CD4-positive, alpha-beta T cell treated with Interleukin-21 for 1 hour (primary cell): ENCODE data around the gene MYBL2.
"Not testable (repeated sequence)": the region's sequence is repeated elsewhere in the genome, so short reads cannot be mapped to it uniquely, and the experiment has no call there.

ENCODE experiments used
- DNase-seq: peaks from one replicate; pipeline ENCODE4 v3.0.0-alpha.2; 2020

Gene MYBL2

GRCh38 chr20:43666376-43667328, at the start of gene MYBL2:
TSS of gene MYBL2 (plus strand) at chr20:43667114. CDS start at chr20:43667284, 170 bp downstream.
- peak; percentile 73 for DNase-seq

- DNase-seq = no peak
Observed at GRCh38 chr20:43631598-43631997, 35.3 kb upstream of the MYBL2 start.

DNA sequence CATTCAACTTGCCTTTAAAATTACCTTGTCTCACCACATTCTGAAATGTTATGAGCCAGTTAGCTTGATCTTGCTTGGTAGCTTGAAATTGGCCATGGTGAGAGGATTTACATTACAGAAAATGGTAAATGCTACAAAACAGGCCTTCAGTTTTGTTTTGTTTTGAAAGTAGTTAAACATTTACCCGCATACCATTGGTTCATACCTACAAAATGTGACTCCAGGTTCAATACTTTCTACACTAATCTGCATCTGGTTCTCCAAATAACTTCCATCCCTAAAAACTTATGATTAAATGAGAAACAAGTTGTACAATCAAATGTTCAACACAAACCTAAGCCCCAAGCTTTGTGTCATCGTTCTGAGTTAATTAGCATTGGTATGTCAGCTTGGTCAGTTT, 30.5 kb upstream of the MYBL2 start:
- no peak for DNase-seq

DNA sequence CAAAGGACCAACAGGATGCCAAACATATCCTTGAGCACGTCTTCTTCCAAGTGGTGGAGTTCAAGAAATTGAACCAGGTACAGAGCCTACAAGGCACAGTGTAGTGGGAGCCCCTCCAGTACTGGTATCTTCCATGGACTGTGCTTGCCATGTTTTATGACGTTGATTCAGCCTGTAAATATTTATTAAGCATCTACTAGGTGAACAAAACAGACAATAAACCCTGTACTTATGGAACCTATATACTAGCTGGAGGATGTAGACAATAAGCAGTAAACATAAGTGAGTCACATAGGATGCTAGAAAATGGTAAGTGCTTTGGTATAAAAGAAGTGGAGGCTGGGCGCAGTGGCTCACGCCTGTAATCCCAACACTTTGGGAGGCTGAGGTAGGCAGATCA, 24.4 kb upstream of the MYBL2 start:
- no peak for DNase-seq

DNA sequence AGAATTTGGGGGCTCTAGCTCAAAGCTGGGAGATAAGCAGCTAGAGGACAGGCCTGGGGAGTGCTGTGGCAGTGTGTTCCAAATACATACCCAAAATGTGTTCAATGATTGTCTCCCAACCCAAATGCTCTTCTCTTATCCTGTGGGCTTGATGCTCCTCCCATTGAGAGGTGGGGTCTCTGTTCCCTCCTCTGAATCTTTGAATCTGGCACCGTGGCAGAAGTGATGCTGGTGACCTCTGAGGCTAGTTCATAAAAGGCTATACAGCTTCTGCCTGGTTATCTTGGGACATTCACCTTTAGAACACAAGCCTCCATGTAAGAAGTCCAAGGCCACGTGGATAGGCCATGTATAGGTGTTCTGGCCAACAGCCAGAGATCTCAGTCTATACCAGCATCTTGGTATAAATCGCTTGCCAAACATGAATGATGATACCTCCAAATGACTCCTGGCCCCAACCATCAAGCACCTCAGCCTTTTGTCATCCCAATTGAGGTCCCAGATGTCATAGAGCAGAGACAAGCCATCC, 15.9 kb upstream of the MYBL2 start:
- no peak for DNase-seq

GRCh38 chr20:43651650-43652184, 15.2 kb upstream of the MYBL2 start:
- not testable (repeated sequence) for DNase-seq

DNA sequence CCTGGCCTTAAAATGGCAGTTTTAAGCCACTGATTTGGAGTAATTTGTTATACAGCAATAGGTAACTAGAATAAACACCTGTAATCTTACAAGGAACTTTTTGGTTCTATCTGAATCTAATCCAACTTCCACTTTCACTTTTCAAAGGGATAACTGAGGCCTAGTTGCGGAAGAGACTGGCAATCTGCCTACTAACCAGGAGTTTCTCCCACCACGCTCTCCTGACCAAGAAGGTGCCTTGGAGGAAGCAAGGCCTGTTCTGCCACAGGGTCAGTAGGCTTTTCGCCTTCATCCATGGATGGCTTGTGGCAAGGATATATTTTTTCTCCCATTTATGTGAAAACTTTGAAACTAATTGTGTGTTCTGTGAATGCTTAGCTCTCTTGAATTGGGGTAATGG, 12.9 kb upstream of the MYBL2 start:
- no peak for DNase-seq

DNA sequence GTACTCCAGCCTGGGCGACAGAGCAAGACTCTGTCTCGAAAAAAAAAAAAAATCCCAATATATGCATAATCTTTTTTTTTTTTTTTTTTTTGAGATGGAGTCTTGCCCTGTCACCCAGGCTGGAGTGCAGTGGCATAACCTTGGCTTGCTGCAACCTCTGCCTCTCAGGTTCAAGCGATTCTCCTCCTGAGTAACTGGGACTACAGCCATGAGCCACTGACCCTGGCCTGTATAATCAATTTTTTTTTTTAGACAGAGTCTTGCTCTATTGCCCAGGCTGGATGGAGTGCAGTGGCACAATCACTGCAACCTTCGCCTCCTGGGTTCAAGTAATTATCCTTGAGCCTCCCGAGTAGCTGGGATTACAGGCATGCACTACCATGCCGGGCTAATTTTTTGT, 11.7 kb upstream of the MYBL2 start:
- DNase-seq = not testable (repeated sequence)

- no peak for DNase-seq
Observed at GRCh38 chr20:43655937-43656336, 11.0 kb upstream of the MYBL2 start.

DNA sequence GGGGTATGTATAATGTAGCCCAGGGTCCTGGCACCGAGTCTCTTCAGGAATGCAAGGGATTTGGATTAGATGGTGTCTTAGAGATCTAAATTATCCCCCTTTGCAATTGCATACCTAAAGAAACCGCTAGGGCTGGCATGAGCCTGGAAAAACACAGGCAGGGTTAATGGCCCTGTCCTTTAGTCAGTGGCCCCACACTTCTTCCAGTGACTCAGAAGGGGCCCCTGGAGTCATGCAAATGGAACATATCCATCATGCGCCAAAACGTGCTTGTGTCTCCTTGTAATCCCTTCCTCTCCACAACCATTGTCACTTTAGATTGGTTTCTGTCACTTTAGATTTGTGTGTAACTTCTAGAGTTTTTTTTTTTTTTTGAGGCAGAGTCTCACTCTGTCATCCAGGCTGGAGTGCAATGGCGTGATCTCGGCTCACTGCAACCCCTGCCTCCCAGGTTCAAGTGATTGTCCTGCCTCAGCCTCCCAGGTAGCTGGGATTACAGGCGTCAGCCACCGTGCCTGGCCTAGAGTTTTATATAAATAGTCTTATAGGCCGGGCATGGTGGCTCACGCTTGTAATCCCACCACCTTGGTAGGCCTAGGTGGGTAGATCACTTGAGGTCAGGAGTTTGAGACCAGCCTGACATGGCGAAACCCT, 8.7 kb upstream of the MYBL2 start:
- no peak for DNase-seq

DNA sequence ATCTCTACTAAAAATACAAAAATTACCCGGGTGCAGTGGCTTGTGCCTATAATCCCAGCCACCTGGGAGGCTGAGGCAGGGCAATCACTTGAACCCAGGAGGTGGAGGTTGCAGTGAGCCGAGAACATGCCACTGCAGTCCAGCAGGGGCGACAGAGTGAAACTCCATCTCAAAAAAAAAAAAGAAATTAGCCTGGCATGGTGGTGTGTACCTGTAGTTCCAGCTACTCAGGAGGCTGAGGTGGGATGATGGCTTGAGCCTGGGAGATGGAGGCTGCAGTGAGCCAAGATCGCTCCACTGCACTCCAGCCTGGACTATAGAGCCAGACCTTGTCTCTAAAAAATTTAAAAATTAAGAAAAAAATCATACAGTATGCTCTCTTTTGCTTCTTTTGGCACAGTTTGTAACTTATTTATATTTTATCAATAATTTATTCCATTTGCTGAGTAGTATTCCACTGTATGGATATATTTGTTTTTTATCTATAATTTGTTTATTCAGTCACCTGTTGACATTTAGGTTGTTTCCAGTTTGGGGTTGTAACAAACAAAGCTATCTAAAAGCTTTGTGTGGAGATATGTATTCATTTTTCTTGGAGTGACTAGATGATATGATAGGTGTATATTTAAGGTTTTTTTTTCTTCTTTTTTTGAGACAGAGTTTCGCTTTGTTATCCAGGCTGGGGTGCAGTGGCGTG, 8.0 kb upstream of the MYBL2 start:
- DNase-seq = no peak

DNA sequence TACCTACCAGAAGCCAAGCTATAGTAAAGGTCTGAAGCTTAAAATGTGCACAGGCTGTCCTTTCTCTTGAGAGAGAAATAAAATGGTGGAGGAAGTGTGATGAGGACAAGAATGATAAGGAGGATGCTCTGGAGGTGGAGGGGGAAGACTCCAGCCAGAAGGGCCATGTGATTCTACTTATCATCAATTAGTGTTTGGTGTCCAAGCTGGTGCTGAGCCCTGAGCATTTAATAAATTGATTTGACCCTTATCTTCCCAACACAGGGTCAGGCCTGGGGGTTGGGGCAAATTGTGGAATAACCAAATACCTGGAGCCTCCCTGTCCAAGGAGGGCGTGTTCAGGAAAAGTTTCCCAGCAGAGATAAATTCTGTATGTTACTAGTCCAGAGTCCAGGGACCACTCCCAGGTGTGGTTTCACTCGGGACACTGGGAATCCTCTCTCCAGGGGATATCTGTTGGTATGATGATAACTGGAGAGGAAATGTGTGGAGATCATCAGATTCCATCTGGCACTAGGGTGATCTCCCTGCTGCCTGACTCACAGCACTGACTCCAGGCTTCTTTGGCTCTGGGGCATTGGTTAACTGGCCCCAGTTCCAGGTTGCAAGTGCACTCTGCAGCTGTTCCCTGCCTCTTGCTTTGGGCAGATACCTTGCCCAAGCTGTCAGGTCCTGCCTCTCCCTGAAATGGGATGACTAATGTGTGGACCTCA, 3.8 kb upstream of the MYBL2 start:
- DNase-seq = no peak

GRCh38 chr20:43665466-43666176, 1.3 kb upstream of the MYBL2 start:
- DNase-seq = no peak

GRCh38 chr20:43667341-43668132, 623 bp downstream of the MYBL2 start:
- DNase-seq = no peak

DNA sequence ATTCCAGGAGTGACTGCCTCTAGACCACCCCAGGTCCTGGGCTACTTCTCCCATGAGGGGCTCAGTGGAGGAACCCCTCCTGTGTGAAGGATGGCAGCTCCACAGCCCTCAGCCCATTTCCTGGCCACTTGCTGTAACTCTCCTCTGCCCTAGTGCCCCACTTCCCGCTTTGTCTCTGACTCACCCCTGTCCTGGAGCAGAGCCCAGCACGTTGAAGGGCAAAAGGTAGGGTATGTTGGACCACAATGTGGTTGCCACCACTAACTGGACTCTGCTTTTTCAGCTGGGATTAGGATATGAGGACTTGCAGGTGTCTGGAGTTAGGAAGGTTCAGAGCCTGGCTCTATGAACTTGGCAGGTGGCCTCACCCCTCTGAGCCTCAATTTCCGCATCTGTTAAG, 2.4 kb downstream of the MYBL2 start:
- no peak for DNase-seq

GRCh38 chr20:43670423-43670822, 3.5 kb downstream of the MYBL2 start:
- no peak for DNase-seq

GRCh38 chr20:43676368-43676767, 9.5 kb downstream of the MYBL2 start:
- no peak for DNase-seq

GRCh38 chr20:43680981-43681380, 14.1 kb downstream of the MYBL2 start:
- no peak for DNase-seq

GRCh38 chr20:43681468-43681942, 14.6 kb downstream of the MYBL2 start:
- peak; percentile 6 for DNase-seq

DNA sequence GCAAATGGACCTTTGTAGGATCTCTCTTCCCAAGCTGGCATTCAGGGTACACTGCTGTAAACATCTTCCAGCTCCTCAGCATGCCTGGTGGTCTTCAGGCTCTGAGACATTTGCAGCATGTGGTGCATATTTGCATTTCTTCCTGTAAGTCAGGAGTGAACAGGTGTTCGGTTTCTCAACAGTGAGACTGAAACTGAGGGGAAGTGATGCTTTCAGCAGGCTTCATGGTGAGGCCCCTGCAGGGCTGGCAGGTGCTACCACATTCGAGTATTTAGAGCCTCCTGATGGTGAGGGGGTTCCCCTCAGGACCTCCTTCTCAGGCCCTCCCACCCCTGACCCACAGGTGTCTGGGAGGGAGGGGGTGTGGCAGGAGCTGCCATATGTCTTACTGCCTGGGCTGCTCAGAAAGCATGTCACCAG, 15.1 kb downstream of the MYBL2 start:
- DNase-seq = peak; percentile 19

GRCh38 chr20:43682446-43682845, 15.5 kb downstream of the MYBL2 start:
- DNase-seq = no peak
